HG02642 (cell line): ENCODE measurements around the gene CLECL1.
"Not testable (repeated sequence)": the region's sequence is repeated elsewhere in the genome, so short reads cannot be mapped to it uniquely, and the experiment has no call there.

Experiments used
- ATAC-seq: cut with Tn5 transposase; IDR thresholded peaks from one replicate; pipeline ENCODE4 v1.9.1; 2021; ENCODE audit warnings: mild to moderate bottlenecking; ENCODE audit not compliant: unreplicated experiment, poor library complexity

CLECL1 gene

GRCh38 chr12:9699898-9700605 is 32.8 kb downstream of the CLECL1 start:
- ATAC-seq, result no peak

- ATAC-seq, result no peak
These were observed 33.5 kb downstream of the CLECL1 start for GRCh38 chr12:9699269-9699897.

GRCh38 chr12:9698681-9699080 is 34.2 kb downstream of the CLECL1 start:
- no peak for ATAC-seq

DNA sequence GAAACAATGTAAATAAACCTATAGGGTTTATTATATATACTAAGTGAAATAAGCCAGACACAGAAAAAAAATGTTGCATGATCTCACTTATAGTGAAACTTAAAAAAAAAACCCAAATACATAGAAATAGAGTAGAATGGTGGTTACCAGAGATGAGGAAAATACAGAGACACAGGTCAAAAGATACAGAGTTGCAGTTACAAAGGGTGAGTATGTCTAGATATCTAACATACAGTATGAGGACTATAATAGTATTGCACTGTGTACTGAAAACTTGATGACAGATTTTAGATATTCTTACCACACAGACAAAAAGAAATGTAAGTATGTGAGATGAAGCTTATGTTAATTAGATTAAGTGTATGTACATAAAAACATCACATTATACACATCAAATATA is 35.3 kb downstream of the CLECL1 start:
- ATAC-seq, result no peak

DNA sequence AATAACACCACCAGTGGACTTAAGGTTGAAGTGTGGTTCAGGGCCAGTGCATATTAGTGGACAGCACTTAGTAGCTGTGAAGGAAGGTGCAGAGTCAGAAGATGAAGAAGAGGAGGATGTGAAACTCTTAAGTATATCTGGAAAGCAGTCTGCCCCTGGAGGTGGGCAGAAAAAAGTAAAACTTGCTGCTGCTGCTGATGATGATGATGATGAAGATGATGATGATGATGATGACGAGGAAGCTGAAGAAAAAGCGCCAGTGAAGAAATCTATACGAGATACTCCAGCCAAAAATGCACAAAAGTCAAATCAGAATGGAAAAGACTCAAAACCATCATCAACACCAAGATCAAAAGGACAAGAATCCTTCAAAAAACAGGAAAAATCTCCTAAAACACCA is 37.2 kb downstream of the CLECL1 start:
- not testable (repeated sequence) for ATAC-seq

DNA sequence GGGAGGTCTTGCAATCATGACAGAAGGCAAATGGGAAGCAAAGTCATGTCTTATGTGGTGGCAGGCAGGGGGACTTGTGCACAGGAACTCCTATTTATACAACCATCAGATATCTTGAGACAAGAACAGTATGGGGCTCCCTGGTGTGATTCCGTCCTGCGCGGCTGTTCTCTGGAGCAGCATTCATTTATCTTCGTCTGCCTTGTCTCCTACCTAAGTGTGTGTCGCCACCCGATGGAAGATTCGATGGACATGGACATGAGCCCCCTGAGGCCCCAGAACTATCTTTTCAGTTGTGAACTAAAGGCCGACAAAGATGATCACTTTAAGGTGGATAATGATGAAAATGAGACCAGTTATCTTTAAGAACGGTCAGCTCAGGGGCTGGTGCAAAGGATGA is 37.7 kb downstream of the CLECL1 start:
- not testable (repeated sequence) for ATAC-seq

- ATAC-seq, result no peak
These were observed 38.7 kb downstream of the CLECL1 start for GRCh38 chr12:9694241-9694640.

DNA sequence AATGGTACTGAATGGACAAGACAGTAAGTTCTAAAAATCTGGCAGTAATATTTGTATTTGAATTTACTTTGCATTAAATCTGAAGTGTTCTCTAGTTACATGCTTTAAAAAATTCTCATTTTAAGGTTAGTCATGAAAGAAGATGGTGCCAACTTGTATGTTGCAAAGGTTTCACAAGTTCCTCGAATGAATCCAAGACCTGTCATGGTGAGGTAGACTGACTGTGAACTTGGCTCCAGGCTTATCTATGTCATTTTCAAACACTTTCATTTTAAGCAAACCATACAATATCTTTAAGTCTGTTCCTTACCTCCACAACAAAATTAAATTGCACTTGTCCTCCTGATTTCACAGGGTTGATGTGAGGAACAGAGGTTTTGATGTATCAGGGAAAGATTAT is 40.0 kb downstream of the CLECL1 start:
- no peak for ATAC-seq

DNA sequence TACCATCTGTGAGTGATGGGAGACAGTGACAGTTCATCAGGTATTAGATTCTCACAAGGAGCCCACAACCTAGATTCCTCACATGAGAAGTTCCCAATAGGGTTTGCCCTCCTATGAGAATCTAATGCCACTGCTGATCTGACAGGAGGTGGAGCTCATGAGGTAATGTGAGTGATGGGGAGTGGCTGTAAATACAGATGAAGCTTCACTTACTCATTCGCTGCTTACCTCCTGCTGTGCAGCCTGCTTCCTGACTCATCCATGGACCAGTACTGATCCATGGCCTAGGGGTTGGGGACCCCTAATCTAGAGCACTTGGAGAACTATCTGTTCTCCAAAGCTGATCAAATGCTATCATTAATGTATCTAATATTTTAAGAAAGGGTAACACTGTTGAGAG is 45.7 kb downstream of the CLECL1 start:
- no peak for ATAC-seq

DNA sequence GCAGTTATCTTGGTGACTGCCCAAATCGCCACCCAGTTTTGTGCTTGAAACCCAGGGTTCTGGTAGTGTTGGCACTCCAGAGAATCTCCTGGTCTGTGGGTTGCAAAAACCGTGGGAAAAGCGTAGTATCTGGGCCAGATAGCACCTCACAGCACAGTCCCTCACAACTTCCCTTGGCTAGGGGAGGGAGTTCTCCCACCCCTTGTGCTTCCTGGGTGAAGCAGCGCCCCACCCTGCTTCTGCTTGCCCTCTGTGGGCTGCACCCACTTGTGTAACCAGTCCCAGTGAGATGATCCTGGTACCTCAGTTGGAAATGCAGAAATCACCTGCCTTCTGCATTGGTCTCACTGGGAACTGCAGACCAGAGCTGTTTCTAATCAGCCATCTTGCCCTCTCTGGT is 47.0 kb downstream of the CLECL1 start:
- ATAC-seq, result no peak

DNA sequence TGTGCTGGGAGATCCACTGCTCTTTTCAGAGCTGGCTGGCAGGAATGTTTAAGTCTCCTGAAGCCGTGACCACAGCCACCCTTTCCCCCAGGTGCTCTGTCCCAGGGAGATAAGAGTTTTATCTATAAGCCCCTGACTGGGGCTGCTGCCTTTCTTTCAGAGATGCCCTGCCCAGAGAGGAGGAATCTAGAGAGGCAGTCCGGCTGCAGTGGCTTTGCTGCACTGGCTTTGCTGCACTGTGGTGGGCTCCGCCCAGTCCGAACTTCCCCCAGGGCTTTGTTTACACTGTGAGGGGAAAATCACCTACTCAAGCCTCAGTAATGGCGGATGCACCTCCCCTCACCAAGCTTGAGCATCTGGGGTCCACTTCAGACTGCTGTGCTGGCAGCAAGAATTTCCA is 47.5 kb downstream of the CLECL1 start:
- ATAC-seq, result not testable (repeated sequence)

DNA sequence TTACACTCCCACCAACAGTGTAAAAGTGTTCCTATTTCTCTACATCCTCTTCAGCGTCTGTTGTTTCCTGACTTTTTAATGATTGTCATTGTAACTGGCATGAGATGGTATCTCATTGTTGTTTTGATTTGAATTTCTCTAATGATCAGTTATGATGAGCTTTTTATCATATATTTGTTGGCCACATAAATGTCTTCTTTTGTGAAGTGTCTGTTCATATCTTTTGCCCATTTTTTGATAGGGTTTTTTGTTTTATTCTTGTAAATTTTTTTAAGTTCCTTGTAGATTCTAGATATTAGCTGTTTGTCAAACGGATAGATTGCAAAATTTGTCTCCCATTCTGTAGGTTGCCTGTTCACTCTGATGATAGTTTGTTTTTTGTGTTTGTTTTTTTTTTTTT is 49.9 kb downstream of the CLECL1 start:
- not testable (repeated sequence) for ATAC-seq

DNA sequence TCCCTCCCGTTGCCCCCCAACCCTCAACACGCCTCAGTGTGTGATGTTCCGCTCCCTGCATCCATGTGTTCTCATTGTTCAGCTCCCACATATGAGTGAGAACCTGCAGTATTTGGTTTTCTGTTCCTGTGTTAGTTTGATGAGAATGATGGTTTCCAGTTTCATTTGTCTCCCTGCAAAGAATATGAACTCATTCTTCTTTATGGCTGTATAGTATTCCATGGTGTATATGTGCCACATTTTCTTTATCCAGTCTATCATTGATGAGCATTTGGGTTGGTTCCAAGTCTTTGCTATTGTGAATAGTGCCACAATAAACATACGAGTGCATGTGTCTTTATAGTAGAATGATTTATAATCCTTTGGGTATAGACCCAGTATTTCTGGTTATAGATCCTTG is 50.4 kb downstream of the CLECL1 start:
- ATAC-seq, result not testable (repeated sequence)

DNA sequence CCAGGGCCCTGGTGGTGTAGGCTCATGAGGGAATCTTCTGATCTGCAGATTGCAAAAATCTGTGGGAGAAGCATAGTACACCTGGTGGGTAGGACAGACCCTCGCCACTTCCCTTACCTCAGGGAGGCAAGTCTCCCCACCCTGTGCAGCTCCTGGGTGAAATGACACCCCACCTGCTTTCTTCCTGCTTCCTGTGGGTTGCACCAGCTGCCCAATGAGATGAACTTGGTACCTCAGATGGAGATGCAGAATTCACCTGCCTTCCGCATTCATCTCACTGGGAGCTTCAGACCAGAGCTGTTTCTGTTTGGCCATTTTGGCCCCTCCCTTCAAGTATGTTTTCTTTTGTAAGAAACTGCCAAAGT is 58.7 kb downstream of the CLECL1 start:
- ATAC-seq, result peak; percentile 27

GRCh38 chr12:9673404-9674225 is 59.3 kb downstream of the CLECL1 start:
- ATAC-seq, result peak; percentile 38
